Upper lobe of left lung (tissue), 6 donors: ENCODE measurements around the gene COL8A1. TPM values are rescaled to one million over a fixed set of nuclear protein-coding genes. Genes with fewer than 3 reads are reported as not detected.

ENCODE experiments used
- ATAC-seq, 2 donors: fragments of 200-7000 bp; cut with Tn5 transposase; one replicate each; pipeline ENCODE4 v1.9.1; 2022; ENCODE audit warnings: mild to moderate bottlenecking in 2 of 2, moderate library complexity in 2 of 2; ENCODE audit not compliant: low FRiP score in 2 of 2
- DNase-seq, 2 donors: peaks; one replicate each; pipeline ENCODE4 v3.0.0-alpha.2; 2019 to 2020
- H3K27ac ChIP-seq, 4 donors: fragments of 200-600 bp; sonication (generic); one replicate each; pipeline ENCODE4 v1.5.1; 2016 to 2019
- H3K27me3 ChIP-seq, 4 donors: fragments of 200-600 bp; sonication (generic); one replicate each; pipeline ENCODE4 v1.5.1; 2017 to 2019
- H3K36me3 ChIP-seq, 4 donors: fragments of 200-600 bp; sonication (generic); one replicate each; pipeline ENCODE4 v1.5.1; 2016 to 2019
- H3K4me1 ChIP-seq, 4 donors: fragments of 200-600 bp; sonication (generic); one replicate each; pipeline ENCODE4 v1.5.1; 2018 to 2019
- H3K4me3 ChIP-seq, 4 donors: fragments of 200-600 bp; sonication (generic); one replicate each; pipeline ENCODE4 v1.5.1; 2017 to 2019; ENCODE audit warnings: mild to moderate bottlenecking in 2 of 4, moderate library complexity in 1 of 4
- H3K9me3 ChIP-seq, 4 donors: fragments of 200-600 bp; sonication (generic); one replicate each; pipeline ENCODE4 v1.5.1; 2018 to 2019
- CTCF ChIP-seq, 6 experiments: fragments of 450-650 bp in 4 of 6; fragments of 200-600 bp in 2 of 6; sonication (generic) in 2 of 6; IDR thresholded peaks; one replicate each; pipeline ENCODE4 v1.5.1; 2016 to 2019; ENCODE audit warnings: antibody characterized with exemption in 6 of 6
- EP300 ChIP-seq, 4 donors: sonication (generic); formaldehyde crosslinking; IDR thresholded peaks; one replicate each; pipeline ENCODE4 v1.5.1; 2017; ENCODE audit warnings: antibody characterized with exemption in 4 of 4, control low read depth in 2 of 4
- POLR2A ChIP-seq, 4 donors: fragments of 450-650 bp; IDR thresholded peaks; one replicate each; pipeline ENCODE4 v1.5.1; 2016 to 2017; ENCODE audit warnings: antibody characterized with exemption in 4 of 4, mild to moderate bottlenecking in 2 of 4
- POLR2AphosphoS5 ChIP-seq, 2 donors: sonication (generic); formaldehyde crosslinking; IDR thresholded peaks; one replicate each; pipeline ENCODE4 v1.5.1; 2017; ENCODE audit warnings: antibody characterized with exemption in 2 of 2
- WGBS, 2 donors: methylation state at CpG; one replicate each; pipeline ENCODE4 v1.1.5; 2017 to 2018; 5-methylcytosine and 5-hydroxymethylcytosine counted together
- total RNA-seq, 6 donors: library from RNA; depleted of rRNA in 4 of 6; stranded (reverse); fragments of >200 nt in 4 of 6; gene quantifications; one replicate each; pipeline versions ENCODE4 v1.1.0 to v1.2.1, GENCODE V29; 2016 to 2021
- donor health status: DM: no; HTN: no; CAD: no; lungs with moderate emphysema.
- donor health status: DM: no; HTN: yes; CAD: no; lungs with severe emphysema.

The COL8A1 gene
- total RNA-seq, 6 donors from 2014 or later, result 22.0 to 209 (median 115) TPM

- Histone ChIP-seq H3K4me1 (peaks cover 0 to 20% (median 8%) of the 10 kb centered on the region in 4 donors), H3K4me3 (no peak overlapping the region), H3K27ac (peak overlapping the region; percentile 34 to 76 (median 73)), H3K36me3 (no peaks in the 10 kb centered on the region), H3K9me3 (no peaks in the 10 kb centered on the region), H3K27me3 (no peaks in the 10 kb centered on the region)
- ATAC-seq (peak in 1 of 2 donors; percentile 91), DNase-seq (no peak)
- WGBS, 2 donors, result 90 to 91% methylated on average over 6 of the region's 6 CpGs
- TF ChIP-seq POLR2A (IDR thresholded peaks at IDR 0.05) (no peak), POLR2AphosphoS5 (IDR thresholded peaks at IDR 0.05) (peak in 1 of 2 donors; percentile 32)
Measured at GRCh38 chr3:99659032-99659431, 20.6 kb downstream of the COL8A1 start.

GRCh38 chr3:99659951-99660350, 21.6 kb downstream of the COL8A1 start:
- Histone ChIP-seq H3K4me1 (peaks cover 0 to 20% (median 8%) of the 10 kb centered on the region in 4 donors), H3K27ac (peak overlapping the region; percentile 59 to 76 (median 73)), H3K36me3 (no peaks in the 10 kb centered on the region), H3K4me3 (no peak overlapping the region), H3K9me3 (no peaks in the 10 kb centered on the region), H3K27me3 (no peaks in the 10 kb centered on the region)
- TF ChIP-seq POLR2A (IDR thresholded peaks at IDR 0.05), result peak in 1 of 4 donors; percentile 23
- peak; percentile 59 to 61 for TF ChIP-seq POLR2AphosphoS5 (IDR thresholded peaks at IDR 0.05)
- no peak for TF ChIP-seq CTCF (IDR thresholded peaks at IDR 0.05)
- peak; percentile 48 to 98 (median 87) for TF ChIP-seq EP300 (IDR thresholded peaks at IDR 0.05)
- DNase-seq, result peak in 1 of 2 donors; percentile 74
- WGBS, 2 donors, result 40 to 42% methylated on average over 4 of the region's 4 CpGs
- ATAC-seq, result peak; percentile 50 to 76

GRCh38 chr3:99662838-99663570, 24.6 kb downstream of the COL8A1 start:
- H3K9me3 ChIP-seq, result no peaks in the 10 kb centered on the region
- H3K4me3 ChIP-seq, result no peak overlapping the region
- DNase-seq (no peak), ATAC-seq (no peak)
- H3K4me1 ChIP-seq, result peaks cover 0 to 19% (median 8%) of the 10 kb centered on the region in 4 donors
- H3K36me3 ChIP-seq, result no peaks in the 10 kb centered on the region
- TF ChIP-seq POLR2A (IDR thresholded peaks at IDR 0.05) (no peak), EP300 (IDR thresholded peaks at IDR 0.05) (no peak), POLR2AphosphoS5 (IDR thresholded peaks at IDR 0.05) (no peak), CTCF (IDR thresholded peaks at IDR 0.05) (no peak)
- H3K27me3 ChIP-seq, result no peaks in the 10 kb centered on the region
- WGBS, 2 donors, result 68 to 75% methylated on average over 10 of the region's 10 CpGs
- H3K27ac ChIP-seq, result no peak overlapping the region

GRCh38 chr3:99663977-99664376, 25.6 kb downstream of the COL8A1 start:
- Histone ChIP-seq H3K4me1 (peaks cover 0 to 13% (median 6%) of the 10 kb centered on the region in 4 donors), H3K9me3 (no peaks in the 10 kb centered on the region), H3K27ac (no peak overlapping the region), H3K4me3 (no peak overlapping the region), H3K36me3 (no peaks in the 10 kb centered on the region), H3K27me3 (no peaks in the 10 kb centered on the region)
- DNase-seq (no peak), ATAC-seq (no peak)
- 38% methylated on average over 1 of the region's 1 CpG for WGBS, 2 donors
- TF ChIP-seq POLR2A (IDR thresholded peaks at IDR 0.05) (no peak), POLR2AphosphoS5 (IDR thresholded peaks at IDR 0.05) (no peak), CTCF (IDR thresholded peaks at IDR 0.05) (no peak), EP300 (IDR thresholded peaks at IDR 0.05) (no peak)

- Histone ChIP-seq H3K9me3 (no peaks in the 10 kb centered on the region), H3K27ac (no peak overlapping the region), H3K4me3 (no peak overlapping the region), H3K27me3 (no peaks in the 10 kb centered on the region), H3K4me1 (peaks cover 0 to 9% (median 3%) of the 10 kb centered on the region in 4 donors), H3K36me3 (no peaks in the 10 kb centered on the region)
- no peak for ATAC-seq
- 92 to 93% methylated on average over 1 of the region's 1 CpG for WGBS, 2 donors
- no peak for TF ChIP-seq POLR2A (IDR thresholded peaks at IDR 0.05)
- TF ChIP-seq POLR2AphosphoS5 (IDR thresholded peaks at IDR 0.05), result no peak
- no peak for TF ChIP-seq CTCF (IDR thresholded peaks at IDR 0.05)
- no peak for TF ChIP-seq EP300 (IDR thresholded peaks at IDR 0.05)
- no peak for DNase-seq
Measured at GRCh38 chr3:99665017-99665416, 26.6 kb downstream of the COL8A1 start.
